HG02610 (cell line): Measurements from ENCODE around the gene HINT3.
"Not testable (repeated sequence)": the region's sequence is repeated elsewhere in the genome, so short reads cannot be mapped to it uniquely, and the experiment has no call there.

Experiments used
- ATAC-seq: cut with Tn5 transposase; IDR thresholded peaks from one replicate; pipeline ENCODE4 v1.9.1; 2021; ENCODE audit warnings: mild to moderate bottlenecking, moderate library complexity; ENCODE audit not compliant: unreplicated experiment

Gene HINT3

GRCh38 chr6:125939791-125940190 lies 16.8 kb upstream of the HINT3 start:
- no peak for ATAC-seq

GRCh38 chr6:125940247-125941041 lies 16.1 kb upstream of the HINT3 start:
- no peak for ATAC-seq

GRCh38 chr6:125942672-125943527 lies 13.7 kb upstream of the HINT3 start:
- no peak for ATAC-seq

DNA sequence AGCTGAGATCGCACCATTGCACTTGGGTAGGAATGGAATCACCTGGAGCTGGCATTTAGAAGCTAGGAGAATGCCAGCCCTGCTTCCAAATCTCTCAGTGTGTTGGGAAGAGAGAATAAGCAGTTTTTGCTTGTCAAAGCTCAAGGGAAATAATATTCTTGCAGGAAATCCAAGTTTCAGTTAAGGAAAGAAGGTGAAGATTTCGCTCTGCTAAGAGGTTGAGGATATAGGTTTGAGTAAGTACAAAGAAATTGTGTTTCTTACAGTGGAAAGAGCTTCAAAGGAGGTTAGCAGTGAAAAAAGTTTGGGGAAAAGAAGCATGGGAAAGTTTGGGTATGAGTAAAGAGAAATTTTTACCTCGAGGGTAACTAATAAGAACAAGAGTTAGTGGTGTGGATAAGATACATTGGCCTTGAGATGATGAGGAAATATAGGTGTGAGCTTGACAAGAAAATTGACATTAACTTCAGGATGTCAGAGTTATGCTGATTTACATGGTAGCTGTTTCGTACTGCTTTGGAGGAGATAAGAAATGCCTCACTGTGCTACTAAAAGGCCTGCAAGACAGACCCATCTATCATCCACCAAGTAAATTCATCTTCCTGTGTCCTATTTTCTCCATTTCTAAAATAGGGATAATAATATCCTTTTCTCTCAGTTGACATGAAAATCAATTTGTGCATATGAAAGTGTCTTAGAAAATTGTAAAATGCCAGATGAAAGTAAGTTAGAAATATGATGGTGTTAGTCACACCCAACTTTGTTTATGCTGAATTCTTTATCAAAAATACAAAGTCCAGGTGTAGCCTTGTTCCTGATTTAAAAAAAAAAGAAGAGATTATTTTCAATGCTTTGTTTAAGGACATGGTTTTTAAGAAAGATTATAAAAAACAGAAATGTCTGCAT lies 12.8 kb upstream of the HINT3 start:
- no peak for ATAC-seq

DNA sequence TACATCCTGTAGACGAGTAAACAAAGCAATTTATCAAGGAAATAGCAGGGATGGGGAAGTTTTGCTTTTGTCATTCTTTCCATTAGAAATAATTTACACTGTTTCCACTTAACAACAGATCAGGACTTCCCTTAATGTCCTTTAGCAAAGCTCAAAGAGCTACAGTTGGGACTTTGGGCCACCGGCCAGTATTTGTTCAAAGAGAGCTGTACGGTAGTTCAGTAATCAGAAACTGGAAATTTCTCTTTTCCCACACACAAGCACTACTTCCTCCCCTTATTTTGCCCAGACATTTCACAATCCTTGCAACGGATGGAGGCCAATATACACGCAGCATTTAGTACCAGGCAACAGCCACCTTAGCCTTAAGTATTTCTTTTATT lies 12.1 kb upstream of the HINT3 start:
- ATAC-seq = no peak

- no peak for ATAC-seq
Measured at GRCh38 chr6:125944896-125945295, 11.7 kb upstream of the HINT3 start.

- no peak for ATAC-seq
Measured at GRCh38 chr6:125945378-125946141, 11.0 kb upstream of the HINT3 start.

DNA sequence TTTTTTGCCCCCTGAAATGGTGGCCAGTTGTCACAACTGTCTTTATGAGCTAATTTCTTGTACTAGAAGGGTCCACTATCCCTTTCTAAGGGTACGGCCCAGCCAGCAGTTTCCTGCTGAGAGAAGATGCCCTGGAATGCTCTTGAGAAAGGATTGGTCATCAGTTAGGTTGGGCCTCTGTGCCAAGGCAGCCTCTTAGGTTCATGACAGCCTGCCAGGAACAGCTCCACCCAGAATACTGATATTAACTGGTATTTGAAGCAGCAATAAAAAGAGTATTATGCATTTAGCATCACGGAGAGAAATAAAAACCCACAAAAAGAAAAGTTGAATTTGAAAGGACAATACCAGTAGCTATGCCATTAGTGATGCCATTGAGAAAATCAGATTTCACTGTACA lies 9.0 kb upstream of the HINT3 start:
- no peak for ATAC-seq

- no peak for ATAC-seq
Measured at GRCh38 chr6:125948455-125948854, 8.1 kb upstream of the HINT3 start.

DNA sequence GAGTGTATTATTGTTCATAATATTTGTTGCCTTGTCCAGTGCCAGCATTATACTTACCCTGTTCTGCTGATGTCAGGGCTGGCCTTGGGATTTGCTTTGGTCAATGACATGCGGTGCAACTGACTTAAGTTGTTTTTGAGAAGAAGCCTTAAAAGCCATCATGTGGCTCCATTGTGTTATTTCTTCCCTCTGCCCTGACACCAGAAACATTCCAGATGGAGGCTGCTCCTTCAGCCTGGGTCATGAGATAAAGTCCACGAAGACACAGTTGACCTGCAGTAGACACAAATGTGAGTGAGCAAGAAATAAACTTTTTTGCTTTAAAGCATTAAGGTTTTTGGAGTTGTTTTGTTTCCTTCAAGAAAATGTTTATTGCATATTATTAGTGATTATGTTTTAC lies 7.5 kb upstream of the HINT3 start:
- no peak for ATAC-seq

DNA sequence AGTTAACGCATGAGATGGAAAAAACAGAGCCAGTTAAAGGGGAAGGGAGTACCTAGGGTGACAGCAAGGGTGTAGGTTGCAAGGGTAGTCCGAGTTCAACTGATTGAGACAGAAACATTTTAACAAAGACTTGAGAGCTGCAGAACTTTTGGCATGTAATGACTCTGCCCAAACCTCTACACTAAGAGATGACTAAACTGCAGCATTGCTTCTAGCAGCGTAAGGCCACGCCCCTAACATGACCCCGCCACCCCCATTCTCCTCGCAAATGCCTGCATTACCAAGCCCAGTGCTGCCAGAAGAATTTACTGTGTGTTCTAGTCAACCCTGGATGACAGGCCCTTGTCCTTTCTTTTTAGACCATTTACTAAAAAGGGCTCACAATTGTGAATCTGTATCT lies 6.3 kb upstream of the HINT3 start:
- ATAC-seq = no peak

- not testable (repeated sequence) for ATAC-seq
Measured at GRCh38 chr6:125950716-125951115, 5.9 kb upstream of the HINT3 start.

DNA sequence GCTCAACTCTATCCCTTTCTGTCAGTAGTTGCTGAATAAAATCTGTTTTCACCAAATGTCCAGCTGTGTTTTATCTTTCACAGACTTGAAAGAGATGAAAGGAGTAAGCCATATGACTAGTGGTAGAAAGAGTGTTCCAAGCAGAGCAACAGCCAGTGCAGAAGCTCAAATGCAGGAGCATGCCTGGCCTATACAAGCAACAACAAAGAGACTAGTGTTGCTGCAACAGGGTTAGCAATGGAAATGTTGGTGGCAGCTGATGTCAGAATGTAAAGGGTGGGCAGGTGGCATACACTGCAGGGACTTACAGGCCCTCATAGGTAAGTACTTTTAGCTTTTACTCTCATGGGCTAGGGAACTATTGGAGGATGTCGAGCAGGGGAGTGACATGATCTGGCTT lies 5.2 kb upstream of the HINT3 start:
- ATAC-seq = no peak

DNA sequence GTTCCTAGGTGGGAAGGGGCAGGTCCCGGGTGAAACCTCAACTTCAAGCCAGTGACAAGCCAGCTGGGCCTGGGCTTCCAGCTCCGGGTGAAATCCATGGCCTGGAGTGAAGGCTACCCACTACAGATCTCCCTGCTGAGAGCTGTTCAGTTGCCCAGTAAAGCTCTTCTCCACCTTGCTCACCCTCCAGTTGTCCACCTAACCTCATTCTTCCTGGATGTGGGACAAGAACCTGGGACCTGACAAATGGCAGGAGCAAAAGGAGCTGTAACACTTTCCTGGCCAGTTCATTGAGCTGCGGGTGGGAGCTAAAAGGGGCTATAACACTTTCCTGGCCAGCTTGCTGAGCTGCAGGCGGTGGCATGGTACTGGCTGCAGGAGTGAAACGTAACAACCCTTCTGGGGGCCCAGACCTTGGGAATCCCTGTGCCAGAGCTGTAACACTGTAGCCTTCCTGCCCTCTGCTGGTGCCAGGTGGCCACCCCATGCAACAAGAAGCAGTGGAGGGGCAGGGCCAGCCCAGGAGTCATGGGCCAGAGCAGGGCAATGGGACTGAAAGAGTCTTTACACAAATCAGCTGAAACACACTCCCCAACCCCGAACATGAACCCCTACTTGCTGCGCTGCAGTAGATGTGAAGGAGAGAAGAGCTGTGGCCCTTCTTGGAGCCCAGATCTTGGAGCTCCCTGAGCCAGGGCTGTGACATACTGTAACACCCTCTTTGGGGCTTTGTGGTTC lies 3.6 kb upstream of the HINT3 start:
- no peak for ATAC-seq

GRCh38 chr6:125953502-125953875 lies 3.1 kb upstream of the HINT3 start:
- ATAC-seq = no peak

DNA sequence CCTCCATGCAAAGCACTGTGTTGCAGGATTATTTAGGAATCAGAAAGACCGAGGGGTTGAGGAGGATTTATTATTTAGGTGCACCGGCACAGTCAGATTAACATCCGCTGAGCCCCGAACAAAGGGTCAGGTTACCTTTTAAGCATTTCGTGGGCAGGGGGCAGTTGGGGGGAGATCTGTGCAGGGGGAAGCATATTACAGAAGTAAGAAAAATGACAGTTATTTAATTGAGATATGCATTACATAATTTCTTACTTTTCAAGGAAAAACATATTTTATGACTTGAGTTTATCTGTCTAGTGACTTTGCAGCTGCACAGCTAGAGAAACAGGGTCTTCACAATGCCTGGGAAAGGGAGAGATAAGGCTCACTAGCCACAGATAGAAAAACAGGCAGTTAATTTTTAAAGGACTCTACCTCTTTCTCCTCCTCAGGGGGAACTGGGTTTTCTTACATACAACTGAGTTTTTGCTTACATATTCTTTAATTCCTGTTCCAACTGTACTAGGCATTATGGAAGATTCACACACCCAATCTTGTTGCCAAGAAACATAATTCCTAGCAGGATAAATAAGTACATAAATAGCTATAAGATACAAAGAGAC lies 1.7 kb upstream of the HINT3 start:
- ATAC-seq = no peak

- ATAC-seq = no peak
Measured at GRCh38 chr6:125955973-125956372, 597 bp upstream of the HINT3 start.

DNA sequence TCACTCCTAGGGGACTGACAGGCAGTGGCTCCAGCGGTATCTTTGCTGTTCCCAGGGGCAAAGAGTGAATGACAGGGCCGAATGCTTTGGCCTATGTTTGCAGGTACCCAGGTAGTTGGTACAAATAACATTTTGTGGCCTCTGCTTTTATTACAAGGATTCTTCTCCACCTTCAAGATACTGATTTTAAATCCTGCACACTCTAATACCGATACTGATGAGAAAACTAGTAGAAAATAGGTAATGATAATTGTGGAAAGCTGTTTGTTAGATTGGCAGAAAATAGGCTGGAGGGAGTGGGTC lies 772 bp downstream of the HINT3 start:
- no peak for ATAC-seq

GRCh38 chr6:125957845-125958244 lies 1.3 kb downstream of the HINT3 start:
- ATAC-seq = no peak

DNA sequence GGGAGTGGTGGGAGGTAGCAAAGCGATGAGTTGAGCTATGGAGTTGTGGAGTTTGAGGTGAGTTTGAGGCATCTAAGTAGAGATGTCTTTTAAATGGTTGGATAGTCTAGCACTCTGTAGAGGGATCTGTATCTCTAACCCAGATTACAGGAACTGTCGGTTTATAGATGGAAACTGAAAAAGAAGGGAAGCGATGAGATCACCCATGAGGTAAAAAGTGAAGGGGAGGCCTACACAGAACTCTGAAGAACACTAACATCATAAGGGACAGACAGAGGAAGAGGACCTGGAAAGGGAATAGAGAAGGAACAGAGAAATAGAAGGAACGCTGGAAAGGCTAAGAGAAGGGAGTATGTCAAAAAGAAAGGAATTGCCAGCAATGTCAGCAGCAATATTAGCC lies 2.5 kb downstream of the HINT3 start:
- ATAC-seq = no peak
